ENCODE measurements around the gene HDAC8.

DNA sequence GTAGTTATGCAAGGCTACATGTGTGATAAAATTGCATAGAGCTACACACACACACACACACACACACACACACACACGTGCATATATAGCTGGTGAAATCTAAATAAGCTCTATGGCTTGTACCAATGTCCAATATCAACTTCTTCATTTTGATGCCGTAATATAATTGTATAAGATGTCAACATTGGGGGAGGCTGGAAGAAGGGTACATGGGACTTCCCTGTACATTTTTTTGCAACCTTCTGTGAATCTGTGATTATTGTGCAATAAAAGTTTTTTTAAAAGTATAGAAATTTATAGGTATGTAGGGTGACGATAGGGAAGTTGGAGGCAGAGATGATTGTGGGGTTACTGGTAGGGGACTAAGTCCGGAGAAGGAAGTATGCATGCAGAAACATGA, 105.5 kb downstream of the HDAC8 start:
- TF ChIP-seq, protein P1, sequence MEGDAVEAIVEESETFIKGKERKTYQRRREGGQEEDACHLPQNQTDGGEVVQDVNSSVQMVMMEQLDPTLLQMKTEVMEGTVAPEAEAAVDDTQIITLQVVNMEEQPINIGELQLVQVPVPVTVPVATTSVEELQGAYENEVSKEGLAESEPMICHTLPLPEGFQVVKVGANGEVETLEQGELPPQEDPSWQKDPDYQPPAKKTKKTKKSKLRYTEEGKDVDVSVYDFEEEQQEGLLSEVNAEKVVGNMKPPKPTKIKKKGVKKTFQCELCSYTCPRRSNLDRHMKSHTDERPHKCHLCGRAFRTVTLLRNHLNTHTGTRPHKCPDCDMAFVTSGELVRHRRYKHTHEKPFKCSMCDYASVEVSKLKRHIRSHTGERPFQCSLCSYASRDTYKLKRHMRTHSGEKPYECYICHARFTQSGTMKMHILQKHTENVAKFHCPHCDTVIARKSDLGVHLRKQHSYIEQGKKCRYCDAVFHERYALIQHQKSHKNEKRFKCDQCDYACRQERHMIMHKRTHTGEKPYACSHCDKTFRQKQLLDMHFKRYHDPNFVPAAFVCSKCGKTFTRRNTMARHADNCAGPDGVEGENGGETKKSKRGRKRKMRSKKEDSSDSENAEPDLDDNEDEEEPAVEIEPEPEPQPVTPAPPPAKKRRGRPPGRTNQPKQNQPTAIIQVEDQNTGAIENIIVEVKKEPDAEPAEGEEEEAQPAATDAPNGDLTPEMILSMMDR (IDR thresholded peaks at IDR 0.05) = no peak
- no peak for TF ChIP-seq EP300 (IDR thresholded peaks at IDR 0.05)

All from suprapubic skin (tissue), 3 donors.